HG02763 (cell line): ENCODE results near the gene ERBB3.
"Not testable (repeated sequence)": the region's sequence is repeated elsewhere in the genome, so short reads cannot be mapped to it uniquely, and the experiment has no call there.

Source experiments
- ATAC-seq: cut with Tn5 transposase; IDR thresholded peaks from one replicate; pipeline ENCODE4 v1.9.1; 2021; ENCODE audit warnings: mild to moderate bottlenecking, moderate library complexity; ENCODE audit not compliant: unreplicated experiment

ERBB3 gene

DNA sequence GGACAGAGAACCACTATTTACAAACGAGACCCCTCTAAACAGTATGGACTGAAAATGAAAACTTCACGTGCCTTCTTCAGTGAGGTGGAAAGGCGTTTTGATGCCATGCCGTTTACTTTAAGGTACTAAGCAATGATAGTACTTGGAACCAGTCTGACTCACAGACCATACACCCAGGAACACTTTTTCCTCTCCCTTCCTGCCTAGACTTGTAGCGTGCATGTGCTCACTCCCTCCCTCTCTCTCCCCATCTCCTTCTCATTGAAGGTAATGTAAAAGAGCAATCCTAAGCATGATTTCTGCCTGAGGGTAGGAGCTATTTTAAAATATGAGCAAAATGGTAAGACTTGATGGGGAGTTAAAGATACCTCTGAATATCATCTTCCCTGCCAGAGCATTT lies 30.6 kb downstream of the ERBB3 start:
- no peak for ATAC-seq

GRCh38 chr12:56114084-56114483 lies 34.1 kb downstream of the ERBB3 start:
- no peak for ATAC-seq

DNA sequence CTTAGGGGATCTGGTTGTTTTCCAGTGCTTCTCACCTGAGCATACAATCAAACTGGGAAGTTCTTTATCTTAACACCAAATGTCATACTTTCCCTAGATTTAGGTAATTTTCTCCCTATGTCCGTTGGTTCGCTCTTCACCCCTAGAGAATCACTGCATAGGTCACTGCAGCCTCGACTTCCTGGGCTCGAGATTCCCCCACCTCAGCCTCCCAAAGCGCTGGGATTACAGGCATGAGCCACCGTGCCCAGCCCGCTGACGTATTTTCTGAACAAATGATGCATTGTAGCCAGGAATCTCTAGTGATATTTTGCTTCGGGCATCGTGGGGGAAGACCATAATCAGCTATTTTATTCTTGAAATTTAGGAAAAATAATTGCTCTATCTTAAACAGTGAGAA lies 35.4 kb downstream of the ERBB3 start:
- no peak for ATAC-seq

DNA sequence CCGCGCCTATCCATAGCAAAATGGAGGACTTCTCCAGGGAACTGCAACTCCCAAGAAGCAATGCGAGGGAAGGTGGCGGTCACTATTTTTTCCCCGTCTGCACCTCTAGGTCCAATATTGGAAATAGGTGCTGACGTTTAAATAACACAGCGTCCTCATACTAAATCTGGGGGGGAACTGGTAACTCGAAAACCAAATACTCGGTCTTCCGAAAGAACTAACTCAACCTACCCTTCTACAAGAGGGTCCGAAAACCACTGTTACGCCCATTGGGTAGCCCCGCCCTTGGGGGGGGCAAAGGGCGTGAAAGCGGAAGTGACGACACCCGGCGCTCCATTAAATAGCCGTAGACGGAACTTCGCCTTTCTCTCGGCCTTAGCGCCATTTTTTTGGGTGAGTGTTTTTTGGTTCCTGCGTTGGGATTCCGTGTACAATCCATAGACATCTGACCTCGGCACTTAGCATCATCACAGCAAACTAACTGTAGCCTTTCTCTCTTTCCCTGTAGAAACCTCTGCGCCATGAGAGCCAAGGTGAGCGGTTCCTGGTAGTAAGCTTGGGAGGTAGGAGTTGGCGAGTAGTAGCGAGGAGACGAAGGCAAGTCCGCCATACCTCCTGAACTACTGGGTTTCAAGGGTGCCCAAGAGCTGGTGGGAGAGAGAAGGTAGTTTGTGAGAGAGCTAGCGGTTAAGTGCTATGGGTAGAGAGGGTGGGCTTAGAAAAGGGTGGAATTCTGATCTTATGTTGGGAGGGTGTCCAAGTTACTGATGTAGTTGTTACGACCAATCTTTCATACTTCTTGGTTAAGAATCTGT lies 36.5 kb downstream of the ERBB3 start, which contains the start of gene RPL41:
RPL41 (plus strand) TSS at position 367 of the 815 bp plus-strand sequence.
- peak; percentile 48 for ATAC-seq

DNA sequence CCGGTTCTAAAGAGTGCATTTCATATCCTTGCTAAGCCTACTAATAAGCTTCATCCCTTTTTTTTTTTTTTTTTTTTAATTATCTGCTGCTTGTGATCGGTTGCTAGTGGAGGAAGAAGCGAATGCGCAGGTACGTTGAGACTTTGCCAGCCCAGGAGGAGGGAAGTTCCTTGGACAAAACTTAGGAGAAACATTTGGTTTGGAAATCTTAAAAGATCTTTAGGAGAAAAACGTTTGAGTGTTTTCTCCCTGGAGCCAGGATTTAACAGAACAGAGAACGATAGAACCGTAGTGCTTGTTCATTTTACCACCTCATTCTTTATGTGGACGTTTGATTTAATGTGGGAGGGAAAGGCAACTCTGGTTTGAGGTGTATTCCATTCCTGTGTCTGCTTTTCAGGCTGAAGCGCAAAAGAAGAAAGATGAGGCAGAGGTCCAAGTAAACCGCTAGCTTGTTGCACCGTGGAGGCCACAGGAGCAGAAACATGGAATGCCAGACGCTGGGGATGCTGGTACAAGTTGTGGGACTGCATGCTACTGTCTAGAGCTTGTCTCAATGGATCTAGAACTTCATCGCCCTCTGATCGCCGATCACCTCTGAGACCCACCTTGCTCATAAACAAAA lies 37.2 kb downstream of the ERBB3 start:
- not testable (repeated sequence) for ATAC-seq

DNA sequence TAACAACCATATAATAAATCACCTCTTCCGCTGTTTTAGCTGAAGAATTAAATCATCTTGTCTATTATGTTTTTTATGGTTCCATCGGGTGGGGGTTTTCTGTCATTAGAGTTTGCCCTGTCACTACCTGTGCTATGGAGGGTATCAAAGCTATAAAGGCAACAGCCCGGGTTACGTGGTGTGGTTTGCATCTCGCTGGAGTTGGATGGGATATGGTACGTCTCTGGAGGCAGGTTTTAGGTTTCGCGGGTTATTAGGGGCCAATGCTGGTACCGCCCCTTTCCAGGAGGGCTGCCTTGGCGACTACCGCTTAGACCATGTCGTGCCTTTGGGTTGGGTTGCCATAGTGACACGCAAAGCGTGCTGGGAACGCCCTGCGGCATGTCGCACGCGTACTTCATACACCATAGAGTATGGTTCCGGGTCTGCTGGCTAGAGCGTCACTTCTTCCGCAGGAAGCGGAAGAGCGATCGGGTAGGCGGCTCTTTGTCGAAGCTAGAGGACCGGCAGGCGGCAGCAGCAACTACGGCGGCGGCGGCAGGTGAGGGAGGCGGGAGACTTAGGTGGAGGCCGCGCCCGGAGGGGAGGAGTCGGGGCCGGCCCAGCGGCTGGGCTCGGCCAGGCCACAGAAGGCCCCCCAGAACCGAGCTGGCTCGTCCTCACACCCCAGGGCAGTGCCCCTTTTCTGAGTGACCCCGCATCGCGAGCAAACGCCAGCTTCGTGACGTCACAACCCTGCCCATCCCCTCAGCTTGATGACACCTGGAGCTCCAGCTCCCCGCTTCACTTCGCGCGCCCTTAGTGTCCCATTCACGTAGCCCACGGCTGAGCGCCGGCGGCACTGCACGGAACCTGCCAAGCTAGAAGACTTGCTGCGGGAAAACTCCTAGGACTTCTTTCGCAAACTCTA lies 38.1 kb downstream of the ERBB3 start, which contains the start of gene ZC3H10:
ZC3H10 (plus strand) TSS at position 489 of the 910 bp plus-strand sequence. CDS start 2,297 bp downstream, outside the sequence.
- ATAC-seq = peak; percentile 75

- ATAC-seq = no peak
Measured at GRCh38 chr12:56118688-56119357, 38.9 kb downstream of the ERBB3 start.

DNA sequence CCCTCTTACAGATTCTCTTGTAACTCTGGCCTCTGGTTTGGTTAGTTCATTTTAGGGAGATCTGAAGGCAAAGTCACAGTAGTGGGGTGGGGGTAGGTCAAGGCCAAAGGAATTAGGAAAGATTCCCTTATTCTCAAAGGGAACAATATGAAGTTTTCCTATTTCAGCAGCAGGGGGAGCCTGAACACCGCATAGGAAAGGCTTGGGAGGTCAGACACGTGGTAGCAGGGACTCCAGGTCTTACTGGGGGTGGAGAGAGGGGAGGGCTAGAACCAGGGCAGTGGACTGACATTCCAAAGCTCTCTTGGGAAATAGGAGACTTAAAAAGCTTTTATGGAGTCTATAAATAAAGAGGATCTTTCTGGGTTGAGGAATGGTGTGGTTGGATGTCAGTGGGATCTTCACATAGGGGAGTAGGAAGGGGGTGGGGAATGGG lies 39.4 kb downstream of the ERBB3 start:
- ATAC-seq = no peak

DNA sequence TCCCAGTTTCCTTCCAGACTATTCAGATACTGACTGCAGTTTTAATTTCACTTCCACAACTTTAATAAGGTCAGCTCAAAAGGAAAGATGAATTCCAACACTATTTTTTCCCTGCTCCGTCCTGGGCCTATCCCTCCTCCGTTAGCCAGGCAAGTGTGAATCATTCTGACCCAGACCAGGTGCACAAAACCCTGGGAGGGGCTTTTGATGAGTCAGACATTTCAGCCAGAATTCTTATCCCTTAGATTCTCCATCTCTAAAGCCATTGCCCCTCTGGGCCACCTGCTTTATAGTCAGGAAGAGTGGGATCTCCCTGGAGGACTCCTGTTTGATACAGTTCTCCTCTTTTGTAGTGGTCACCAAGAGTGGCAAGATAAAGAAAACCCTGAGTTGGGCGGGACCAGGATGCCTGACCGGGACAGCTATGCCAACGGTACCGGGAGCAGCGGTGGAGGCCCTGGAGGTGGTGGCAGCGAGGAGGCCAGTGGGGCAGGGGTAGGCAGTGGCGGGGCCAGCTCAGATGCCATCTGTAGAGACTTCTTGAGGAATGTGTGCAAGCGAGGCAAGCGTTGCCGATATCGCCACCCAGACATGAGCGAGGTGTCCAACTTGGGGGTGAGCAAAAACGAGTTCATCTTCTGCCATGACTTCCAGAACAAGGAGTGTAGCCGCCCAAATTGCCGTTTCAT lies 40.3 kb downstream of the ERBB3 start:
- ATAC-seq = no peak

DNA sequence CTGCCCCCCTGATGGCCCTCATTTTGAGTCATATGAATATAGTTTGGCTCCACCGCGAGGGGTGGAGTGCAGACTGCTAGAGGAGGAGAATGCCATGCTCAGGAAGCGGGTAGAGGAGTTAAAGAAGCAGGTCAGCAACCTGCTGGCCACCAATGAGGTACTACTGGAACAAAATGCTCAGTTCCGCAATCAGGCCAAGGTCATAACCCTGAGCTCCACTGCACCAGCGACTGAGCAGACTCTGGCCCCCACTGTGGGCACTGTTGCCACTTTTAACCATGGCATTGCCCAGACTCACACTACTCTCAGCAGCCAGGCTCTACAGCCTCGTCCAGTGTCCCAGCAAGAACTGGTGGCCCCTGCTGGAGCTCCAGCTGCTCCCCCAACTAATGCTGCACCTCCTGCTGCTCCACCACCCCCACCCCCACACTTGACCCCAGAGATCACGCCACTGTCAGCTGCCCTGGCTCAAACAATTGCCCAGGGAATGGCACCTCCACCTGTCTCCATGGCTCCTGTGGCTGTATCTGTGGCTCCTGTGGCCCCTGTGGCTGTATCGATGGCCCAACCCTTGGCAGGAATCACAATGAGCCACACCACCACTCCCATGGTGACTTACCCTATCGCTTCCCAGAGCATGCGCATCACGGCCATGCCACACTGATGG lies 41.4 kb downstream of the ERBB3 start:
- no peak for ATAC-seq

- ATAC-seq = no peak
Measured at GRCh38 chr12:56122637-56123036, 42.7 kb downstream of the ERBB3 start.

DNA sequence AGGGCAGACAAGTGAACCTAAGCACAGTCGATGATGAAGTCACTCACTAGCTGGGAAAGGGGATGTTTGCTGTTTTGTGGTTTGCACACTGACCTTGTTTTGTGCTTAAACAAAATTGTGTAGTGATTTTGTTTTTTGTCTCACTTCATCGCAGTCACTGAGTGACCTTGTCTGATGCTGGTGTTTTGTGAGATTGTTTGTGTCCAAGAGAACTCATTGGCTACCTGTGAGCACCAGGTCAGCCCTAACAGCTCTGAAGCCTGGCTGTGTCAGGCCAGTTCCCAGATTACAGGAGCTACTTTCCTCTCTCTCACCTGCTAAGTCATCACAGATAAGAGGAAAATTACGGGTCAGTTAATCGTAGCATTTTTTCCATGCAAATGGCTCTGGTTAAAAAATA lies 44.2 kb downstream of the ERBB3 start:
- ATAC-seq = no peak

DNA sequence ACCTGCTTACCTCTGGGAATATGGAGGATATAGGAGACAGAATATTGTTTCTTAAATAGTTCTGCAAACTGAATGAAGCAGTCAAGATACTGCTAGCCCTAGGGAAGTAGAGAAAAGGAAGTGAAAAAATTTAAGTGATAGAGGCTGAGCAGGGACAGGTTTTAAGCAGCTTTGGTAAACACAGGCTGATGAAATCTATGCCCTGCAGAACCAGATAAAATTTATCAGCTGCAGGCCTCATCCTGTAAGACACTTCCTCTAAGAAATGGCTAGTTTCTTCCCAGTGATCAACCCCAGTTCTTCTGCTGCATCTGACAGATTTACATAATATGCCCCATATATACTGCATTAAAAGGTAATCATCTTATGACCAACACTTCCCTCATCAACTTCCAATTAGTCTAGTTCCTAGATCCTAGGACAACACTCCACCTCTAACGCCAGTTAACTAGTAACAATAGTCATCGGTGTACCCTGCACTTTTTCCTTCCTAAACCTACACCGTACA lies 46.8 kb downstream of the ERBB3 start:
- ATAC-seq = no peak

- ATAC-seq = no peak
Measured at GRCh38 chr12:56127485-56127887, 47.5 kb downstream of the ERBB3 start.

DNA sequence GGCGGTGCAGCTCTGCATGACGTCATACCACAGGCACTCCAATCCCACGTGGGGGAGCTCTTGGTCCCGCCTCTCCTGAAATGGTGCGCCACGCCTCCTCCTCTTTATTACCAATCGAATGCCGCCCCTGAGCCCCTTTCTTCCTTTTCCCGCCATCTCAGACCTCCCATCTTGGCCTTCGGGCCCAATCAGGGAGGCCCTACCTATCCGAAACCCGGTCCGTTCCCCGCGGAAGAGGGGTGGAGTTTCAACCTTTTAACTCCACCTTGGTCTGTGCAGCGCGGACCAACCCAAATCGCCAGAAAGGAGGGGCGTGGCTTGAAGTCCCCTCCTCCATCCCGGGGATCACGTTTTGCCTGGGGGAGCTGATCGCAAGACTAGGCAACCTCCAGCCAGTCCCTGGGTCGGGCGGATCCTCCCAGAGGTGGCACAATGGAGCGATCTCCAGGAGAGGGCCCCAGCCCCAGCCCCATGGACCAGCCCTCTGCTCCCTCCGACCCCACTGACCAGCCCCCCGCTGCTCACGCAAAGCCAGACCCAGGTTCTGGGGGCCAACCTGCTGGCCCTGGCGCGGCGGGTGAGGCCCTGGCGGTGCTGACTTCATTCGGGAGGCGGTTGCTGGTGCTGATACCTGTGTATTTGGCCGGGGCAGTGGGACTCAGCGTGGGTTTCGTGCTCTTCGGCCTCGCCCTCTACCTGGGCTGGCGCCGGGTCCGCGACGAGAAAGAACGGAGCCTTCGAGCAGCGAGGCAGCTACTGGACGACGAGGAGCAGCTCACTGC lies 48.1 kb downstream of the ERBB3 start, which contains the start of gene ESYT1:
ESYT1 (plus strand) TSS at position 380 of the 782 bp plus-strand sequence; CDS start at position 433, 53 bp downstream.
- ATAC-seq = peak; percentile 88

DNA sequence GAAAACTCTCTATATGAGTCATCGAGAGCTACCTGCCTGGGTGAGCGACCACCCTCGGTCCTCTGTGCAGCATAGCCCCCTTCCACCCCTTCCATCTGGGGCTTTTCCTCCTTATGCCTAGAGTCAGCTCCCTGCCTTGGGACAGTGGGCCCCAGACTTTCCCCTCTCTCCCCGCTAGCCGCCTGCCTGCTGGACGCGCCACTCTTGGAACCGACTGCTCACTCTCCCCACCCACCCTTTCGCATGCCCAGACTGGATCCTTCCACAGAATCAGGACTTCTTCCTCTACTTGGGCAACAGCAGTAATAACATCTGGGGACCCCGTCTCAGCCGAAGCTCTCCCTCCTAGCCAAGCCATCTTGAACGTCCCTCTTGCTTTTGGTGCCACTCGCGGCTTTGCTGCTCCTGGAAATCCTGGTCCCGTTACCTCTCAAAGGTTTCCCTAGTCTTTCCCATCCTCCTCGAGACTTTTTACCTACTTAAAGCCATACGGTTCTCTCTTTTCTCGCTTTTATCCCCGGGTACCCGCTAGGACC lies 48.8 kb downstream of the ERBB3 start:
- no peak for ATAC-seq

DNA sequence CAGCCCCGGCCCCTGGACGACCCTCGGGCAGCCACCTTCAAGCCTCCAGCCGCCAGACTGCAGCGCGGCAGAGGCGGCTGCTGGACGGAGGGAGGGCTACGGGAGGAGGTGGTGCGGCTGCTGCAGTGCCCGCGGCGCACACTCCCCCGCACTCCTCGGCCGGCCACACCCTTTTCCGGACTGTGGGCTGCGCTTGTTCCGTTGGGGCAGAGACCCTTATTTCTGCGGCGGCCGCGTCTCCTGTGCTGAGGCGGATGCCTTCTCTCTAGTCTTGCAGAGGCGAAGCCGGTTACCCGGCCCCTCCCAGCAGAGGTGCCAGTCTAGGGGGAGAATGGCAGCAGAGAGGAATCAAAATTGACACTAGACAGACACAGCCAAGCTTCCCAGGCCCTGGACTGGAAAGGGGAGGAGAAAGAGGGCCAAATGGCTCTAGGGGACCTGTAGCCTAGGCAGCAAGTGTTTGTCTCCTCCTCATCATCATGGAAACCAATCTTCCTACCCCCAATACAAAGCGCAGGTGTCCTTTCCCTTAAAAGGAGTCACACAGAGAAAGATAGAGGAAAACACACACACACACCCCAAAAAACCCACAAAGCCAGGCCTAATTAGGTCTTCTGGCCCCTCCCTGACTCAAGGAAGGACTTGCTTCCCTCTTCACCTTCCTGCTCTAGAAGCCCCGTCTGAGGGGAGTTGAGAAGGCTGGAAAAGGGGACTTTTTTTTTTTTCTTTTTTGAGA lies 49.4 kb downstream of the ERBB3 start:
- peak; percentile 25 for ATAC-seq
